NCI-H345 (cell line): ENCODE results near the gene CUL4B.
"Not testable (repeated sequence)": the region's sequence is repeated elsewhere in the genome, so short reads cannot be mapped to it uniquely, and the experiment has no call there.

Experiments
- DNase-seq: peaks from one replicate; lab custom pipeline; 2025; lab: John Stamatoyannopoulos, UW

CUL4B gene

GRCh38 chrX:120560842-120561633 is at the start of gene CUL4B:
TSS of gene CUL4B (minus strand) at chrX:120560962. CDS start at chrX:120560638, 324 bp downstream.
- peak; percentile 86 for DNase-seq

GRCh38 chrX:120604361-120604782 is 43.6 kb upstream of the CUL4B start:
- no peak for DNase-seq

GRCh38 chrX:120603707-120604360 is 43.1 kb upstream of the CUL4B start, which contains the start of gene MCTS1:
TSS of gene MCTS1 (plus strand) at chrX:120604101. CDS start at chrX:120604237, 136 bp downstream.
- peak; percentile 80 for DNase-seq

DNA sequence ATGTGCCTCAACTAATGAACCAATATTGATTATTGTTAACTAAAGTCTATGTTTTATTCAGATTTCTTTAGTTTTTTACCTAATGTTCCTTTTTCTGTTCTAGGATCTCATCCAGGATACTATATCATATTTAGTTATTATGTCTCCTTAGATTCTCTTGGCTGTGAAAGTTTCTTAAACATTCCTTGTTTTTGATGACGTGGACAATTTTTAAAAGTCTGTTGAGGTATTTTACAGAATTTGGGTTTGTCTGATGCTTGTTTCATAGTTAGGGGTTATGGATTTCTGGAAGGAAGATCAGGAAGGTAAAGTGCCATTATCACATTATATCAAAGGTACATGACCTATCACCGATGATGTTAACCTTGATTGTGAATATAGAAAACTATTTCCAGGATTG is 24.9 kb upstream of the CUL4B start:
- no peak for DNase-seq

DNA sequence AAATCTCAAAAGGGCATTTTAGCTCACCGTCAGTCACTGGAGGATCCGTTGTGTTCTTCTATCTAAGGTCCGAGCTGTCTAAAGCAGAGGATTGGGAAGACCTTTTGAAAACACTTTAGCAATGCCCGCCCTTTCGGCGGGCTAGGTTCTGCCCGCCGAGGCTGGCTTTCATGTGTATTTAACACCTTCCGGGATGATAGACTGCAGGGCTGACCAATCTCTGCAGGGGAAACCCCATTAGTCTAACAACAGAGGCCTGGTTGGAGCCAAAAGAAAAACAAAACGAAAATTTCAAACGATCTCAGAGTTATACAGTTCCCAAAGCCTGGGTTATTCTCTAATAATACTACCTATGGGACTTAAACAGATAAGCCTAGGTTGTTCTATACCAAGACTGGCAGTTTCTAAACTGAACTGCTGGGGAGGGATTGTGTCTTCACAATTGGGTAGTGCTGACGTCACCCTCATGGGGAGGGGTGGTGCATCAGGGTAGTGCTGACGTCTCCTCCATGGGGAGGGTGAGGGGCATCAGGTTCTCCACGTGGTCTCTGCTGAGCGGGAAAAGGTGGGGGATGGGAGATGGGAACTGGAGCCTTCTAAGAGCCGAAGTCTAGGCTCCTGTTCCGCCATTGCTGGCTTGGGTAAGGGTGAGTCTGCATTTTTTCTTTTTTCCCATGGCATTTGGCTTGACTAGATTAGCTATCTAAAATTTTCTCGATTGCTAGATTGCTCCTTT is 14.8 kb upstream of the CUL4B start:
- DNase-seq: no peak

DNA sequence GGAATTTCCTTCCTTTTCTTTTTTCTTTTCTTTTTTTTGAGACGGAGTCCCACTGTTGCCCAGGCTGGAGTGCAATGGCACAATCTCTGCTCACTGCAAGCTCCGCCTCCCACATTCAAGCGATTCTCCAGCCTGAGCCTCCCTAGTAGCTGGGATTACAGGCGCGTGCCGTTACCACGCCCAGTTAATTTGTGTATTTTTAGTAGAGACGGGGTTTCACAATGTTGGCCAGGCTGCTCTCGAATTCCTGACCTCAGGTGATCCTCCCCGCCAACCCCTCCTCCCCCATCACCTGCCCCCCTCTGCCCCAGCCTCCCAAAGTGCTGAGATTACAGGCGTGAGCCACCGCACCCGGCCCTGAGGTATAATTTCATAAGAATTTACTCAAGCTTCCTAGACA is 13.0 kb upstream of the CUL4B start:
- DNase-seq: not testable (repeated sequence)

- DNase-seq: no peak
These were observed 9.3 kb upstream of the CUL4B start for GRCh38 chrX:120570011-120570600.

DNA sequence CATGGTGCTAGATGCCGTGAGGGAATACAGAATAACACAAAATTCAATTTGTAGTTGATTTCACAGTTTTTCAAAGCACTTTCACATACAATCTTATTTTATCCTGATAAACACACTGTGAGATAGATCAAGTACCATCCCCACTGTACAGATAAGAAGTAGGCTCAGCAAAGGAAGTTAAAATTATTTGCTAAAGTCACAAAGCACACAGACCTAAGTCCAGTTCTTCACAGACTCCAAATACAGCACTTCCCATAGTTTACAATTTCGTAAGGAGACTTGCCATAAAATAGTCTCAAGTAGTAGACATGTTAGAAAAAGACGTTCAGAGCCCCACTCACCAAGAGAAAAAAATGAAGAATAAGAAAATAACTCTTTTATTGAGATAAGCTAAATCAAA is 7.8 kb upstream of the CUL4B start:
- no peak for DNase-seq

DNA sequence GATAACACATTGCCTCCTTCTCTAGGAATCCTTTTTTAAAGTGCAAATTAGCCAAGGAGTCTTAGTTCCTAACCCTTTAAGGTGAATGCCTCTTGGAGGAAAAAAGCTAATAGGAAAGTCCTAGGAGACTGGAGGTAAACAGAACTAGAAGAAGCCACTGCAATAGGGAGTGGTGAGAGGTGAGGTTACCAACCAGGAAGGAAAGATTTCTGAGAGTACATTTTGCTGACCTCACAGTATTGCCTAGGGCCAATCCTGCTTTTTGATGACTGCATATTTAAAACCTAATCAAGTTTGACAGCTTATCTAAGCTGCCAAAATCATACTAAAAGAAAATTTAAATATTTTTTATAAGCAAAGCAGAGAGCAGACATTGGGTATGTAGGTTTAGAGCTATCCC is 7.3 kb upstream of the CUL4B start:
- no peak for DNase-seq

GRCh38 chrX:120566817-120567216 is 6.1 kb upstream of the CUL4B start:
- no peak for DNase-seq

DNA sequence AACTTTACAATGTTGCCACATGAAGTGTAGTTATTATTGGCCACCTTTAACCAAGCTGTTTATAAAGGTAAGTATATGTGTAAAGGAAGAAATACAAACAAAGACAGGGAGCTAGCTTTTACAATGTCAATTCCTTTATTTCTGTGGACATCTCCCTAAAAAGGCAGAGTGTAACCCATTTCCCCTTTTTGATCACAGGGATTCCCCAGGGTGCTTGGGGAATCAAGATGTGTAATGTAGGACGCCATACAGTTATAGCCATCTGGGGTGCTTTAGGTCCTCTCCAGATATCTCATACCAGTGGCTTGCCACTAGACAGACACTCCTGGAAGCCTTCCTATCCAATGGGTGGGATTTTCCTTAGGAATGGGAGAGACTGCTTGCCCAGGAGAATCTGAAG is 4.2 kb upstream of the CUL4B start:
- no peak for DNase-seq

DNA sequence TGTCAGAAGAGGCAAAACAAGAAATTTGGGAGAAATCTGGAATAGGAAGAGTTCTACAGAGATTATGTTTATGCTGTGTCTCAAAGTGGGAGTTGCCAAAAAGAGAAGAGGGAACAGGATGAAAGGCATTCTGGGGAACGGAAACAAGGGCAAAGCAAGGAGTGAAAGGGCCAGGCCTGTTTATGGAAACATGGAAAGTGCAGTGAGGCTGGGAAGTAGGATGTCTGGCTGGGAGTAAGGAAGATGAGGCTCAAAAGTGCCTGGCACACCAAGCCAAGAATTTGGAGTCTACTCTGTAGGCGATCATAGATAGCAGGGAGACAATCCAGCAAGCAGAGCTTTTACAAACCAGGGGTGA is 1.8 kb upstream of the CUL4B start:
- DNase-seq: no peak

- no peak for DNase-seq
These were observed 1.1 kb upstream of the CUL4B start for GRCh38 chrX:120561634-120562568.

DNA sequence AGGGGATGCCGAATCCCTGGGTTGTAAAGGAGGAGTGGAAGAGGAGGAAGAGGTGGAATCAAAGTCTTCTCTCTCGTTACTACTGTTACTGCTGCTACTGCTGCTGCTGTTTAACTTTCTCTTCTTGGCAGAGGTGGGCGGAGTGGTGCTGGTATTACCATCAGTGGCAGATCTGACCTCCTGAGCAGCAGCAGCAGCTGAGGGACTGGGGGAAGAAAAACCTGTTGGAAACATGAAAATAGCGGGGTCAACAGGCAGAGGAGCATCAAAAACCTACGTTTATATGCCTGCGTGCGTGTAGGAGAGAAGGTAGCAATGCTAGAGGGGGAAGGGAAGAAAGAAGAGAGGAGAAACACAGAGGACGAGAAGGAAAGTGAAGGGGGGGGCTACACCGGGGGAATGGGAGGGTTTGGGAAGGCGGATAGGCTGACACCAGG is 339 bp downstream of the CUL4B start:
- no peak for DNase-seq

DNA sequence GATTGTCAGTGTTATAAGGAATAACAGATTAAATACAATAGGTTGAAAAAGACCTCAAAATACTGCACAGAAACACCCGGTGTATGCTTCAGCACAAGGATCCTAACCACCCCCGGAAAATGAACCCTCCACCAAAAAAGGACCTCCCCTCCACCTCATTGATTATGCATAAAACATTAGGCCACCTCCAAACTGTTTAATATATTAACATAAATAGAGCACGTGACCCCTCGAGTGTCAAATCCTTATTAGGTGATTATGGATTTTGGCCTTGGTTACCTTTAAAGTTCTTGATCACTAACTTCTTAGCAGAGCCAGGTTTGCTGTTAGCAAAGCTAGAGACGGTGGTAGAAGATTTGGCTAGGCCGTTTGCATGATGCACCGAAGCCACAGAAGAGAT is 958 bp downstream of the CUL4B start:
- DNase-seq: peak; percentile 1

- no peak for DNase-seq
These were observed 4.5 kb downstream of the CUL4B start for GRCh38 chrX:120556251-120556650.

- DNase-seq: no peak
These were observed 11.0 kb downstream of the CUL4B start for GRCh38 chrX:120549483-120550452.

GRCh38 chrX:120536061-120536460 is 24.7 kb downstream of the CUL4B start:
- no peak for DNase-seq

DNA sequence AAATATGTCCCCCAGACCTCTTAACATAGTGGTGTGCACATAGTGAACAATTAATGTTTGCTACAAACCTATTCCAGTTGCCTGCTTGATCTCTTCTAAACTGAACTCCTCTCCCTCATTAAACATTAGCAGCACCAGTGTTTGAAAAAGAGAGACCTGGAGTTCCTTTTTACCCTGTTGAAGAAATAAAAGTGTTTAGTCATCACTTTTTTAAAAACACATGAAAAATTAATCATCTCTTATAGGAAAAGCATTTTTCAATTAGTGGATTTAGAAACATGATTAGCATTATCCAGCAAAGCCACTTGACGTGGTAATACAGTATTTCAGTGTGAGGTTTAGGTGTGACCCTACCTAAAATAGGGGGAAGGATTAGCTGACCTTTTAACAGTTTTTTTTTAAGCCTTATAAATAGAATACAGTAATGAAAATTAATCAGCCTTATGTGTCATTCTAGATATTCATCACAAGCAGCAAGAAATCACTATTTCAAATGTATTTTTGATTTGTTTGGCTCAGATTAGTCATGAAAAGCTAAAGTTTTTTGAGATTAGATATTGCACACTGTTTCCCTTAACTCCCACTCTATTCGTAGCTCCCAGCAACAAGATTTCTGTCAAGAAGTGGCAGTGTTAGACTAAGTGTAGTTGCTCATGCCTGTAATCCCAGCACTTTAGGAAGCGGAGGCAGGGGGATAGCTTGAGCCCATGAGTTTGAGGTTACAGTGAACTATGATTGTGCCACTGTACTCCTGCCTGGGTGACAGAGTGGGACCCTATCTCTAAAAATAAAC is 26.2 kb downstream of the CUL4B start:
- no peak for DNase-seq
